HCEC 1CT (cell line): Measurements from ENCODE around the gene TRMT10A.
"Not testable (repeated sequence)": the region's sequence is repeated elsewhere in the genome, so short reads cannot be mapped to it uniquely, and the experiment has no call there.

Experiments
- DNase-seq: peaks from one replicate; pipeline ENCODE4 v3.0.0-alpha.2; 2017

Gene TRMT10A

DNA sequence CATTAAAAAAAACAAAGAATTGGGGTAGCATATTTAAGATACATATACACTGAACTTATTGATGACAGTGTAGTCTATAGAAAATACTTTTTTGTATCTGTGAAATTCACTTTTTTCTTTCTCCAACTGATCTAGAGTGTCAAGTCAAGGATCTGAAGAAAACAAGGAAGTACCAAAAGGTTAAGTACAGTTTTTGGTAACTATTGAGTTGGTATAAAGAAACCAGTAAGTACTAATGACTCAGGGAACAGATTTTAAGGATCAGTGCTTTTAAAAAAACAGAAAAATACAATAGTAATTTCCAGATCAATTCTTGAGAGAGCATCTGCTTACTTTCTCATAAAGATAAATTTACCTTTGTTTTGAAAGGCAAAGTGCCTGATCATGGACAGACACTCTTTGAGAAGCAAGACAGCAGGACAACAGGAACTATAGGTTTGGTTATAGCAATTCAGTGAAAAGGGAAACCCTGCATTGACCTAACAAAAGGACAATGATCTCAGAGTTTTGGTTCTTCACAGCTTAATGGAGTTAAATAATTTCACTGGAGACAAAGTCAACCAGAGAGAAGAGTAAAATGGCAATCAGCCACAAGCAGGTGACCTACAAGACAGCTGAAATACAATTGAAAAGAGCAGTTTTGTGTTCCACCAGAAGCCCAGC lies 23.4 kb downstream of the TRMT10A start:
- DNase-seq, result no peak

DNA sequence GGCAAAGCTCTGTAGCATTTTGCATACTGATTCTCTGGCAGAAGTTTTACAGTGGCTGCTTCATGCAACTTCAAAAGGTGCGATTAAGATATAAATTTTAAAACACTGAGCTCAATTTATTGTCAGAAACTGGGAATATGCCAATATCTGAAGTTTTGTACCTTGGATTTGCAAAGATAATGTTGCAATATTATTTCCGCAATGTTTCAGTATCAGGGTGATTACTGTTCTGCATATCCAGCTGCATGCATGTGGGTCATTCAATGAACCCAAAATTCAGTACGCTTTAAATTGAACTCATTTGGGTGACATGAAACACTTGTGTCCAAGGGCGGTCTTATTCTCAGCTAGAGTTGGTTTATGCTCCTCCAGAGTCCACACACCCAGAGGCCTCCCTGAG lies 26.2 kb downstream of the TRMT10A start:
- DNase-seq, result no peak

DNA sequence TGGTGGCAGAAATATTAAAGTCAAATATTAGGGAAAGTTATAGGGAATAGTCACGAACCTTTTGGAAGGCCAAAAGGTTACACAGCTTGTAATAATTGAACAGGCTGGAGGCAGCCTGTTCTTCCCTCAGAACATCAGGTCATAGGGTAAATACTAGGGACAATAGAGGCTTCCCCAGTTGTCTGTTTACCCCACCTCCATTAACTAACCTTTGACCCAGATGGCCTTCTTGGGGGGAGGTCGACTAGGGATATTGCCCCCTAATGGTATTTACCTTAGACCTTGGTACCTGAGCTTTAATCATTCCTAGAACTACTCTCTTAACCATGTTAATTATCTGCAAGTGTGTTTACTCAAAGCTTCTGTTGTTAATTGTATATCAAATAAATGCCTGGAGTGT lies 27.0 kb downstream of the TRMT10A start:
- no peak for DNase-seq

DNA sequence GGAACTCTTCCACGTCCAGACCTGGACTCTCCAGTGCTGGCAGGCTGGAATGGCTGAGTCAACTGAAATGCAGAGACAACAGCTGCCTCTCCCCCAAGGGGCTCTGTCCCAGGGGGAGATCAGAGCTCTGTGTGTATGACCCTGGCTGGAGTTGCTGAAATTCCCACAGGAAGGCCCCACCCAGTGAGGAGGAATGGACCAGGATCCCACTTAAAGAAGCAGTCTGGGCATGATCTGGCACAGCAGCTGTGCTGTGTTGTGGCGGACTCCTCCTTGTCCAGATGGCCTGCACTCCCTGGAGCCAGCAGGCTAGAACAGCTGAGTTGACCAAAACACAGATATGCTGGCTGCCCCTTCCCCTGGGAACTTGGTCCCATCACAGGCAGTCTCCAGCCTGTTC lies 27.6 kb downstream of the TRMT10A start:
- no peak for DNase-seq

DNA sequence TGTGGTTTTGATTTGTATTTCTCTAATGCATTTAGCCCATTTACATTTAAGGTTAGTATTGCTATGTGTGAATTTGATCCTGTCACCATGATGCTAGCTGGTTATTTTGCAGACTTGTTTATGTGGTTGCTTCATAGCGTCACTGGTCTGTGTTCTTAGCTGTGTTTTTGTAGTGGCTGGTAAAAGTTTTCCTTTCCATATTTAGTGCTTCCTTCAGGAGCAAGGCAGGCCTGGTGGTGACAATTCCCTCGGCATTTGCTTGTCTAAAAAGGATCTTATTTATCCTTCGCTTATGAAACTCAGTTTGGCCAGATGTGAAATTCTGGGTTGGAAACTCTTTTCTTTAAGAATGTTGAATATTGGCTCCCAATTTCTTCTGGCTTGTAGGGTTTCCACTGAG lies 29.1 kb downstream of the TRMT10A start:
- DNase-seq, result not testable (repeated sequence)

DNA sequence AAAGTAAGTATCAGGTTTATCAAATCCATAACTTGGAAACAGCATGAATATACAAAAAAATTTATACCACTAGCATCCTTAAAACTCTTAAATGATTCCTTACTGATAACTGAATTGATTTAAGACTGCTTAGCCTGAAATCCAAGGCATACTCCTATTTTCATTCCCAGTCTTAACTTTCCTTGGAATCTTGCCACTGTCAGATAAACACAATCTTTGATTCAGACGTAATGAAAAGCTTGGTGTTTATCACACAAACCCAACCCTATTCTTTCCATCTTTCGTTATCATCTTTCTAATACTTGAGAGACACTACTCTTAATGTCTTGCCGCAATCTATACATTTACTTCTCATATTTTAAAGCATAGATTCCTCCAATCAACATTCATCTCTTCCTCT lies 33.9 kb downstream of the TRMT10A start:
- no peak for DNase-seq

DNA sequence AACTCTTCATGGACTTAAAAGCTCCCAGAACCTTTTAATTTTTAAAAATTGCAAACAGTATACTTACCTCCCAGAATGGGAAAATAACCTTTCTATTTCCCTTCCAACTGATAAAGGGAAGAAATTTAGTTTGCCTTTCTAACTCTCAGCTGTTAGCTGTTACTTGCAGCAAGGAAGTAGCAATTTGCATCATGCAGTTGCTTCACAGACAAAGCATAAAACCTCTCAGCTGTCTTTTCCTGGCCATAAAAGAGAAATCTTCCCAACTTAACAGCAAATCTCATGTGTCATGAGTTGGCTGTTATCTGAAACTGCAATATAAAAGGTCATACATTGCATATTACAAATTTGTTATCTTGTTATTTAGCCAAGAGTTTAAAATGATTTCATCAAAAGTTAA lies 34.6 kb downstream of the TRMT10A start:
- no peak for DNase-seq

DNA sequence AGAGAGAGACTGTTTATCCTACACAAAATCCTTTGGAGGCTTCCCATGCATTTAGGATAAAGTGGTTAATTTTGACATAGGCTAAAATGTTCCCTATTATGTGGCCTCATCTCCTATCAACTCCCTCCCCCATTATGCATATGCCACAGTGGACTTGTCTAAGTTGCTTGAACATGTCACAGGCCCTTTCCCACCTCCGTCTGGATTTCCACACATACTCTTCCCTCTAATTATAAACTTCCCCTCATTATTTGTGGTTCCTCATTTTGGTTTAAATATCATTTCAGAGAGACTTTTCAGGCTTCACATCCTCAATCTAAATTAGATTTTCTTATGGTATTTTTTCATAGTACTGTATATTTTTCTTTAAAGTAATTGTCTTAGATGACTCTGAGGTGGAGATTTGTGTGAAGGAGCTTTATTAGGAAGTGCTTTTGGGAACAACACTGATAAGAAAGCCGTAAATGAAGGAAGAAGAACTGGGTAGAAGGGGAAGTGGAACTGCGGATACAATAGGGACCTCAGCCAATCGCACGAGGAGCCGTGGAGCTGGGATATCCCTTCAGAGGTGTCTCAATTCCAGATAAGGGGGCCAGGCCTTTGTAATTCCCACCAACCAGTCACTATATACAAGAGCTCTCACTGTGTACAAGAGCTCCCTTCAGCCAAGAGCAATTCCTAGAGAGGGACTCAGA lies 45.1 kb downstream of the TRMT10A start:
- DNase-seq, result no peak

DNA sequence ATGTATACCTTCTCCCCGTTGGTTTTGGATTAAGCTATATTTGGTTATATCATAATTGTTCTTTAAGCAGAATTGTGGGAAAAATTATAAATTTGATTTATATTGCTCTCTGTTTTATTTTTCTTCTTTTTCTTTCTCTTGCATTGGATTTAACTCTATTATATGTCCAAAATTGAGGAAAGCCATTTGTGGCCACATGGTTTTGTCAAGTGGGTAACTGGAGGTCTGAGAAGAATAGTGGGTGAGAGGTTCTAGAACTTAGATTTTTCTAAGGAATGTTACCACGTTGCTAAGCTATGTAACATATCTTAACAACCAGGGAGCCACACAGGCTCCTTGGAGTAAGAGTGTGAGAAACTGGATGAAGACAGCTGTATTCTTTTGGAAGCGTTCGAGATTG lies 53.1 kb downstream of the TRMT10A start, which contains the start of gene C4orf17:
Gene C4orf17 (plus strand): TSS at position 301 of the 400 bp plus-strand sequence. CDS start 2,061 bp downstream, outside the sequence.
- DNase-seq, result no peak

DNA sequence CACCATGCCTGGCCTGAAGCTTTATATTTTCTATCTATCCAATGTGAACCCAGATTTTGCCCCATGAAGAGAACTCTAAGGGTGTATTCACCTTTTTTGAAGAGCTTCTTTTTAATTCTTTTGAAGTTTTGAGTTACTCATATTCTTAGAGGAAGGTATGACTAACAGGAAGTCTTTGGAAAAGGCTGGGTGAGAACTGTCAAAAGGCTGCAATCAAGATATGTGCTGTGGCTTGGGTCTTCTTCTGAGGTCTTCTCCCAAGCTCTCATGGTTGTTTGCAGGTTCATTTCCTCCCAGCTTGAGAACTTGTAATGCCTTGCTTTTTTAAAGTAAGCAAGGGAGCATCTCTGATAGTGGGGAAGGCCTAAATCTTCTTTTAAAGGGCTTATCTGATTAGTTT lies 56.1 kb downstream of the TRMT10A start:
- no peak for DNase-seq

DNA sequence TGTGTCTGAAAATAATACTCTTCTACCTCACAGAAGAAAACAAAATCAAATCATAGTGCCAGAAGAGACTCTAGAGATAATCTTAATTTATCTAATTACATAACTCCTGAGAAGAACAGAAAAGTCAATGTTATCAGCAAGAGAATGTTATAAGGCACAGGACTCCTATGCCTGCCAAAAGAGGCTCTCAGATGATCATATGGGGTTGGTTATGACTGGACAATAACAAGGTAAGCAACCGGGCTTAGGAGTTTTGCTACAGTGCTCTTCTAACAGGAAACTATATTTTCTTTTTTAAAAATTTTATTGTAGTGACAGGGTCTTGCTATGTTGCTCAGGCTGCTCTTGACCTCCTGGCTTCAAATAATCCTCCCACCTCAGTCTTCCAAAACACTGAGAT lies 56.5 kb downstream of the TRMT10A start:
- no peak for DNase-seq

DNA sequence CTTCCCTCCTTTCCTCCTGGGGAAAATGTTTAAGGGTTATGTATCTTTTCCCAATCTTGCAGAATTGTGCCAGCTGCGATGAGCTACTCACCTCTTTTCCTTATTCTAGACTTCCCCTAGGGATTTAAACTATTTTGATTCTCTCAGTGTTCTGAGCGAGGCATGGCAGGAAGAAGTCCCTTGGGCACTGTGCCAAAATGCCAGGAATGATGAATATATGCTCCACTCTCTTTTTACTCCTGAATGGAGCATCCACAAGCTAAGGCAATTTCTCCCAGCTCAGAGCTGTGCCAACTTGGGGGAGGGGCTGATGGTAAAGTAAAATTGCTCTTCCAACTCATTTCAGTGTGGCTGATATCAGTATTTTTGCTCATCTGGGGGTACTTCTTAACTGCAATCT lies 57.1 kb downstream of the TRMT10A start:
- no peak for DNase-seq

DNA sequence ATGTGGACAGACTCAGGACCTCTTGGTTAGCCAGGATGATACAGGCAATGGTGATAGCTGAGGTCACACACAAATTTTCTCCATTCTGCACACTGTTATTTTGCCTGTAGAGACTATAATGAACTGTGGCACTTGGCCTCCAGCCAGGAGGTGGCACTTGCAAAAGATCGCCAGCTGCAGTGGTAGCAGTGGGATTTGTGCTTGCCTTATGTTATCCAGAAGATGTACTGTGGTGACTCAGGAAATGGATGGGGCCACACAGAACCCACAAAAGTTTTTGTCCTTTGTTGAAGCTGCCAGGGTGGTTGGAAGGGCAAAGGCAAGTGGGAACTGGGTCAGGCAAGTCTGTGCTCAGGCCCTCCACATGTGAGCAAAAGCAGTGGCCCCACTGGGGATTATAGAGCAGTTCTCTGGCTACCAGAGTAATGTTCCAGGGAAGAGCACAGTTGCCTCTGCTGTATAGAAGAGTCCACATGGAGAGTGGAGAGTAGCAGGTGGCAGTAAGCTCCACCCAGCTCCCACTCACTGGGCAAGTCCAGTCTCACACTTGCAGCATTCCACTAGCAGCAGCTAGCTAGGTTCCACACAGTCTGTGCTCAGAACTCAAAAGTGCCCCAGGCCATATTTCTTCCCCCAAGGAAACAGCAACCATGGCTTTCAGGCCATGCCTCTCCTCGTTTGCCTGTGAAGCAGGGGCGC lies 58.9 kb downstream of the TRMT10A start:
- no peak for DNase-seq
